CD4-positive, alpha-beta T cell treated with Interleukin-4 for 4 hours (primary cell): ENCODE measurements around the gene UBE2J1.
A peak's percentile ranks its signal among the peaks of the same experiment; 100 is the strongest.

Experiments
- DNase-seq: peaks from one replicate; pipeline ENCODE4 v3.0.0-alpha.2; 2020

The UBE2J1 gene

GRCh38 chr6:89361171-89361570 is 8.6 kb upstream of the UBE2J1 start:
- DNase-seq = no peak

DNA sequence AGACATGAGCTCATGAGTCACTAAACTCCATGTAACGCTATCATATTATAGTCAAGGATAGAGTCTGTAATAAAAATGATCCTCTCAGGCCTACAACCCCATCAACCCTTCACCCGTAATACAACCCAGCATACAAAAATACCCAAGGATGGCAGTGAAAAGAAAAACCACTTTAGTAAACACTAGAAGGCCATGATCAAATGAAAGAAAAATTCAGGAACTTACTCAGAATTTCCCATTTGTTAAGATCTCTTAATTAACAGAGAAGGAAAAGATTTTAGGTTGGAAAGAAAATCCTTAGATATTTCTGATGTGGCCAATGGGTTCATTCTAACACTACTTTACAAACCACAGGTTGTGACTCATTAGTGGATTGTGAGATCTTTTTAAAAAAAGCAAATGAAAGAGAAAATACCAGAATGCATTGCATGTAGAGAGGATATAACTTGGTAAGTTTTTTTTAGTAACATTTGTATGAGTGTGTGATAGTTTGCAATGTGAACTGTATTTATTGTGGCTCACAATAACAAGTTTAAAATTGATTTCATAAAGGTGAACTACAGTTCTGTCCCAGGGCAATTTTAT is 8.0 kb upstream of the UBE2J1 start:
- peak; percentile 25 for DNase-seq

DNA sequence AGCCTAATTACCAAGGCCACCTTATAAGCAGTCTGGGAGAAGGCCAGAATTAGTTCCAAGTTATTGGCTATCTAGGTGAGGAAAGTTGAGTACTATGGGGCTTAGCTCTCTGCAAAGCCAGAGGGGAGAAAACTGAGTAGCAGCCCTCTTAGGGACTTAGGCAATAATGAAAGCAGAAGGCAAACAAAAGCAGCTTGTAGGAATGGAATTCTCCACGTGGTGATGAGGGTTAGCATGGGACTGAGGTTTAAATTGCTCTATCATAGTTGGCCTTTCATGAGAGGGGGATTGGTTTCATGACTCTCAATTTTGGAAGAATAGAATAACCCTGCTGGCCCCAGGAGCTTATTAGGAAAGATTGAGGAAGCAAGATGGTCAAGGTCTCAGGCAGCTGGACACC is 7.0 kb upstream of the UBE2J1 start:
- DNase-seq = no peak

DNA sequence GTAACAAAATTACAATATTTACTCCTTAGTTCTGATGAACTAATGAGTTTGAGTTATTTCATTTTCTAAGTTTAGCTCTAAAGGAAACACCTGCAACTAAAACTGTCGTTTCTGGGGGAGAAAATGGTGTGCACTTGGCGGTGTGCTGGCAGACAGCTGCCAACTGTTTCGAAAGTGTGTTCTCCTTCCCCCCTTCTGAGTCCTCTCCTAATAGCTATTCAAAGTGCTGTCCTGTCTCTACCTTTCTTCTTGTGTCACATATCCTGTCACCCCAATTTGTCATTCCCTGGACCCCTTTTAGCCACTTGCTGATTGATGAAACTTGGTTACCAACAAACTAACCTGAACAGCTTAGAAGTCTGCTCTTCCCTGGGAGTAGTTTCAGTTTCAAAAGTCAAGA is 4.9 kb upstream of the UBE2J1 start:
- DNase-seq = peak; percentile 17

GRCh38 chr6:89356642-89357170 is 4.2 kb upstream of the UBE2J1 start:
- no peak for DNase-seq

DNA sequence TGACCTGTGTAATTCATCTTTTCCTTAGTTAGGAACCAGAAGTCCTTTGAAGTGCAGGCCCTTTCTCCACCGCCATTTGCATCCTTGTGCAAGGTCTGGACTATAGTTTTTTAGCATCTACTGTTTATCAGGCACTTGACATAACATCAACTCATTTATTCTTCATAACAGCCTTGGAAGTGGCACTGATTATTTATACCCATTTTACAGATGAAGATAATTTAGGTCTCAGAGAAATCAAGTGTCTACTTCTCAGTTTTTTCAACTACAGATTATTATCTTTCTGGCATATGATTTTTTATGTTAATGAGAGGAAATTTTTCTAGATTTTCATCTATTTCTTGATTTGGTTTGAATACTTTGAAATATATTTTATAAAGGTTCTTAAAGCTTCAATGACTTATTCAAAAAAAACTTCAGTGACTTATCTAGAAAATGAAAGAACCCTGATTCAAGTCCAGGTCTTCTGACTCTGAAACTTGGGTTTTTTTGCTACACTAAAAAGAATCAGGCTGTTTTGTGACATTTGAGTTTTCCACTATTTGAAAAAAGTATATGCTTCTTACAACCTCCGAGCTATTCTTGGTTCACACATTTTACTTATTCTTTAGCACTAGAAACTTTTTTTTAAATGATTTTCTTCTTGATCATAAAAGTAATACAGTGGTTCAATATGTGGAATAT is 3.1 kb upstream of the UBE2J1 start:
- DNase-seq = no peak

- no peak for DNase-seq
Observed at GRCh38 chr6:89353702-89354392, 1.3 kb upstream of the UBE2J1 start.

- peak; percentile 6 for DNase-seq
Observed at GRCh38 chr6:89353118-89353556, 615 bp upstream of the UBE2J1 start.

GRCh38 chr6:89351671-89352277 is 748 bp downstream of the UBE2J1 start:
- DNase-seq = no peak

GRCh38 chr6:89350281-89350966 is 2.1 kb downstream of the UBE2J1 start:
- DNase-seq = peak; percentile 30

DNA sequence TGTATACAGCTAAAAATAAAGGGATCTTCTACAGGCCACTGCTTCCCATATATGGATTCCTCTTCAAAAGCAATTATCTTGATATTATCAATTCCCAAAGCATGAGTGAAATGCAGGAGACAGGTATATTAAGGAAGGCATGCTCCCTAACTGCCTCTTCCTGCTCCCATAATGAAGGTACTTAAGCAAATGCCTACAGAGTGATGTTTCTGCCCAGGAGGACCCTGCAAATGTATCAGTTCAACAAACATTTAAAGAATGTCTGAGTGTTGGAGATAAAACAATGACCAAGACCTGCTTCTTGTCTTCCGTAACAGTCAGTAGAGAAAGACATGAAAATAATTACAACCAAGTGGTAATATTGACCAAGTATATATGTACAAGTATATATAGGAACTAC is 4.2 kb downstream of the UBE2J1 start:
- DNase-seq = no peak

- no peak for DNase-seq
Observed at GRCh38 chr6:89347825-89348224, 4.7 kb downstream of the UBE2J1 start.

- DNase-seq = no peak
Observed at GRCh38 chr6:89346433-89346832, 6.1 kb downstream of the UBE2J1 start.

- no peak for DNase-seq
Observed at GRCh38 chr6:89339565-89339964, 13.0 kb downstream of the UBE2J1 start.

- no peak for DNase-seq
Observed at GRCh38 chr6:89335164-89335563, 17.4 kb downstream of the UBE2J1 start.

DNA sequence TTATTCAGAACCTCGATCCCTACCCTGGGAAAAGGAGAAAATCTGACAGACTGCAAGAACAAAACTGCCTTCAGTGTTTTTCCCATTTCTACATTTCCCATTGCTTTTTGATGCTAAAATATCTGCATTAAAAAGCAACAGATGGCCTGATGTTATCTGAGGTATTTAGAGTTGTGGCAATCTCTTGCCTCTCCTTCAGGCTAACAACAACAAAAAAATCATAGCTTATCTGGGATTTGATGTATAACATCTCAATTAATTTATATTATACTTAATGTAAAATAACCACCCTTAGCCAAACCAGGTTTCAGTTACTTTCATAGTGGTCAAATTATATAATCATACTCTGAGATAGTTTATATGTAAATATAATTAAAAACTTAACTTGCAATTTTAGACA is 21.6 kb downstream of the UBE2J1 start:
- DNase-seq = no peak

GRCh38 chr6:89328976-89329375 is 23.5 kb downstream of the UBE2J1 start:
- no peak for DNase-seq

DNA sequence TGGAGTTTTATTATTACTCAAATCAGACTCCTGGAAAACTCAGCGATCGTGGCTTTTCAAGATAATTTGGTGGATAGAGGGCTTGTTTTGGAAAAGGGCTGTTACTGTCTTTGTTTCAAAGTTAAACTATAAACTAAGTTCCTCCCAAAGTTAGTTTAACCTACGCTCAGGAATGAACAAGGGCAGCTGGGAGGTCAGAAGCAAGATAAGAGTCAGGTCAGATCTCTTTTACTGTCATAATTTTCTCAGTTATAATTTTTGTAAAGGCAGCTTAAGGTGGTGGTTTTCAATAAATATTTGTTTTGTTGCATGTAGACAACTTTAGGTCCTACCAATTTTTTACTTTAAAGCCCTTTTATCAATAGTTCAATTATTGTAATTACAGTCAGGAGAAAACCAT is 28.2 kb downstream of the UBE2J1 start:
- DNase-seq = no peak

GRCh38 chr6:89323511-89323971 is 29.0 kb downstream of the UBE2J1 start:
- no peak for DNase-seq

- no peak for DNase-seq
Observed at GRCh38 chr6:89321131-89321970, 31.2 kb downstream of the UBE2J1 start.

GRCh38 chr6:89320012-89320559 is 32.4 kb downstream of the UBE2J1 start:
- DNase-seq = no peak

GRCh38 chr6:89317067-89317466 is 35.5 kb downstream of the UBE2J1 start:
- no peak for DNase-seq
